ENCODE data around the gene LRP5.

GRCh38 chr11:68293708-68294107 lies 18.7 kb upstream of the LRP5 start:
- TF ChIP-seq, protein P1, sequence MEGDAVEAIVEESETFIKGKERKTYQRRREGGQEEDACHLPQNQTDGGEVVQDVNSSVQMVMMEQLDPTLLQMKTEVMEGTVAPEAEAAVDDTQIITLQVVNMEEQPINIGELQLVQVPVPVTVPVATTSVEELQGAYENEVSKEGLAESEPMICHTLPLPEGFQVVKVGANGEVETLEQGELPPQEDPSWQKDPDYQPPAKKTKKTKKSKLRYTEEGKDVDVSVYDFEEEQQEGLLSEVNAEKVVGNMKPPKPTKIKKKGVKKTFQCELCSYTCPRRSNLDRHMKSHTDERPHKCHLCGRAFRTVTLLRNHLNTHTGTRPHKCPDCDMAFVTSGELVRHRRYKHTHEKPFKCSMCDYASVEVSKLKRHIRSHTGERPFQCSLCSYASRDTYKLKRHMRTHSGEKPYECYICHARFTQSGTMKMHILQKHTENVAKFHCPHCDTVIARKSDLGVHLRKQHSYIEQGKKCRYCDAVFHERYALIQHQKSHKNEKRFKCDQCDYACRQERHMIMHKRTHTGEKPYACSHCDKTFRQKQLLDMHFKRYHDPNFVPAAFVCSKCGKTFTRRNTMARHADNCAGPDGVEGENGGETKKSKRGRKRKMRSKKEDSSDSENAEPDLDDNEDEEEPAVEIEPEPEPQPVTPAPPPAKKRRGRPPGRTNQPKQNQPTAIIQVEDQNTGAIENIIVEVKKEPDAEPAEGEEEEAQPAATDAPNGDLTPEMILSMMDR (IDR thresholded peaks at IDR 0.05): no peak
- TF ChIP-seq POLR2A (IDR thresholded peaks at IDR 0.05) (no peak), POLR2AphosphoS5 (IDR thresholded peaks at IDR 0.05) (no peak)
